ENCODE data around the gene FMO5. TPM values are rescaled to one million over a fixed set of nuclear protein-coding genes. Genes with fewer than 3 reads are reported as not detected.

The FMO5 gene
- total and polyA plus RNA-seq, 2 experiments from 2014 or later, result 0.73 to 0.84 TPM

GRCh38 chr1:147270721-147271120, 45.6 kb upstream of the FMO5 start:
- Mint-ChIP-seq H3K4me1 (peaks cover 6% of the 10 kb centered on the region; the same call in 2 of the 3 replicates), H3K27me3 (ENCODE audit: insufficient read depth, low read depth, poor library complexity) (no peaks in the 10 kb centered on the region), H3K9me3 (no peaks in the 10 kb centered on the region), H3K4me3 (no peak overlapping the region), H3K27ac (no peak overlapping the region), H3K36me3 (ENCODE audit: low read depth) (peaks cover 64% of the 10 kb centered on the region)
- Histone ChIP-seq H2AFZ (no peak overlapping the region), H3K4me1 (ENCODE audit: insufficient read depth) (peaks cover 4% of the 10 kb centered on the region; the same call in 1 of the 2 replicates), H3F3A (replicated peaks; ENCODE audit: low read depth) (no peaks in the 10 kb centered on the region), H3K27ac (ENCODE audit: low read depth) (no peak overlapping the region), H3K36me3 (ENCODE audit: insufficient read depth) (peaks cover 28% of the 10 kb centered on the region; the same call in 1 of the 2 replicates), H4K20me1 (replicated peaks; ENCODE audit: insufficient read depth) (peaks cover 10% of the 10 kb centered on the region; the same call in 1 of the 2 replicates), H3K27me3 (ENCODE audit: insufficient read depth) (no peaks in the 10 kb centered on the region), H3K4me2 (no peak overlapping the region), H3K79me2 (replicated peaks; ENCODE audit: insufficient read depth) (no peaks in the 10 kb centered on the region), H3K9me2 (ENCODE audit: insufficient read depth) (no peaks in the 10 kb centered on the region), H3K4me3 (no peak overlapping the region)
- ATAC-seq (no peak), DNase-seq (ENCODE audit: low spot score) (no peak)
- no peak for TF ChIP-seq EZH2phosphoT487 (IDR thresholded peaks at IDR 0.05; ENCODE audit: unreplicated experiment)
- TF ChIP-seq ZNF114 (CRISPR knock-in tag; IDR thresholded peaks at IDR 0.05), result no peak
- no peak for TF ChIP-seq REST (IDR thresholded peaks at IDR 0.05; ENCODE audit: unreplicated experiment)
- TF ChIP-seq ETS1 (IDR thresholded peaks at IDR 0.05), result no peak

- peaks cover 2% of the 10 kb centered on the region for H3K27me3 Mint-ChIP-seq (ENCODE audit: insufficient read depth, low read depth, poor library complexity)
- H3K4me3 ChIP-seq, result no peak overlapping the region
- TF ChIP-seq ZNF114 (CRISPR knock-in tag; IDR thresholded peaks at IDR 0.05), result no peak
- no peak for TF ChIP-seq ETS1 (IDR thresholded peaks at IDR 0.05)
- TF ChIP-seq POLR2AphosphoS5 (IDR thresholded peaks at IDR 0.05; ENCODE audit: low read depth), result no peak
- TF ChIP-seq EZH2phosphoT487 (IDR thresholded peaks at IDR 0.05; ENCODE audit: unreplicated experiment), result no peak
- no peak for TF ChIP-seq JUNB (IDR thresholded peaks at IDR 0.05; ENCODE audit: unreplicated experiment)
- TF ChIP-seq CTCF (conservative IDR thresholded peaks at IDR 0.05; ENCODE audit: low read depth in 2 of 2), result no peak
- no peak for TF ChIP-seq REST (IDR thresholded peaks at IDR 0.05; ENCODE audit: unreplicated experiment)
- no peak for TF ChIP-seq ZNF331 (CRISPR knock-in tag; IDR thresholded peaks at IDR 0.05; ENCODE audit: low read depth)
- no peak for TF ChIP-seq EZH2 (IDR thresholded peaks at IDR 0.05; ENCODE audit: low read depth, unreplicated experiment)
- TF ChIP-seq NANOG (IDR thresholded peaks at IDR 0.05; ENCODE audit: borderline replicate concordance), result no peak
Observed at GRCh38 chr1:147267711-147268110, 42.6 kb upstream of the FMO5 start.

More at GRCh38 chr1:147267711-147268110, 42.6 kb upstream of the FMO5 start:
- no peaks in the 10 kb centered on the region for H3K4me1 Mint-ChIP-seq
- Histone ChIP-seq H3K27me3 (ENCODE audit: insufficient read depth) (no peaks in the 10 kb centered on the region), H3K27ac (ENCODE audit: low read depth) (no peak overlapping the region), H3F3A (replicated peaks; ENCODE audit: low read depth) (no peaks in the 10 kb centered on the region), H4K20me1 (replicated peaks; ENCODE audit: insufficient read depth) (peaks cover 6% of the 10 kb centered on the region; the same call in 1 of the 2 replicates), H3K4me2 (no peak overlapping the region), H3K79me2 (replicated peaks; ENCODE audit: insufficient read depth) (no peaks in the 10 kb centered on the region), H2AFZ (no peak overlapping the region), H3K9me2 (ENCODE audit: insufficient read depth) (no peaks in the 10 kb centered on the region), H3K4me1 (ENCODE audit: insufficient read depth) (no peaks in the 10 kb centered on the region), H3K36me3 (ENCODE audit: insufficient read depth) (peaks cover 27% of the 10 kb centered on the region; the same call in 1 of the 2 replicates)
- no peak overlapping the region for H3K27ac Mint-ChIP-seq
- H3K36me3 Mint-ChIP-seq (ENCODE audit: low read depth), result peaks cover 58% of the 10 kb centered on the region
- no peak for DNase-seq (ENCODE audit: low spot score)
- ATAC-seq, result no peak
- H3K9me3 Mint-ChIP-seq, result no peaks in the 10 kb centered on the region
- H3K4me3 Mint-ChIP-seq, result no peak overlapping the region

Measured in GM23338 (cell line).